IMR-90 (cell line): ENCODE data around the gene COX4I1.

Source experiments
- BHLHE40 ChIP-seq: fragments of 150-350 bp; IDR thresholded peaks from 2 replicates; pipeline ENCODE4 v1.6.1; 2016; ENCODE audit warnings: mild to moderate bottlenecking, low read depth, low read length
- CEBPB ChIP-seq: IDR thresholded peaks from 2 replicates; pipeline ENCODE4 v1.6.1; 2012; ENCODE audit warnings: low read depth, low read length, improper control_type of control experiment
- FOS ChIP-seq: fragments of 150-350 bp; IDR thresholded peaks from 2 replicates; pipeline ENCODE4 v1.6.1; 2016; ENCODE audit warnings: low read depth, low read length
- MAFK ChIP-seq: IDR thresholded peaks from 2 replicates; pipeline ENCODE4 v1.6.1; 2012; ENCODE audit warnings: low read depth, low read length, improper control_type of control experiment
- MAZ ChIP-seq: IDR thresholded peaks from 2 replicates; pipeline ENCODE4 v1.6.1; 2012; ENCODE audit warnings: low read depth, mild to moderate bottlenecking, low read length, improper control_type of control experiment, moderate library complexity, borderline replicate concordance
- MXI1 ChIP-seq: IDR thresholded peaks from 2 replicates; pipeline ENCODE4 v1.6.1; 2012; ENCODE audit warnings: low read depth, mild to moderate bottlenecking, low read length, moderate library complexity, borderline replicate concordance
- POLR2A ChIP-seq: IDR thresholded peaks from 2 replicates; pipeline ENCODE4 v1.6.1; 2012; ENCODE audit warnings: mild to moderate bottlenecking, low read depth, low read length
- RAD21 ChIP-seq: IDR thresholded peaks from 2 replicates; pipeline ENCODE4 v1.6.1; 2012; ENCODE audit warnings: low read length, improper control_type of control experiment
- RCOR1 ChIP-seq: IDR thresholded peaks from 2 replicates; pipeline ENCODE4 v1.6.1; 2012; ENCODE audit warnings: mild to moderate bottlenecking, low read length, improper control_type of control experiment; ENCODE audit not compliant: insufficient replicate concordance
- RFX5 ChIP-seq: IDR thresholded peaks from 2 replicates; pipeline ENCODE4 v1.8.0; 2012; ENCODE audit warnings: low read depth, mild to moderate bottlenecking, low read length, moderate library complexity
- TF ChIP-seq, protein P1 (sequence below): conservative IDR thresholded peaks from 2 replicates; pipeline ENCODE4 v1.5.1; 2012; ENCODE audit warnings: mild to moderate bottlenecking, low read depth, low read length, improper control_type of control experiment
- TF ChIP-seq, protein P2 (sequence below): fragments of 150-350 bp; IDR thresholded peaks from 2 replicates; pipeline ENCODE4 v1.6.1; 2016; ENCODE audit warnings: low read depth, mild to moderate bottlenecking, low read length, moderate library complexity, borderline replicate concordance
- TF ChIP-seq, protein P3 (sequence below): fragments of 150-350 bp; IDR thresholded peaks from 2 replicates; pipeline ENCODE4 v1.6.1; 2017; ENCODE audit warnings: mild to moderate bottlenecking, antibody characterized with exemption, low read length, low read depth

DNA sequence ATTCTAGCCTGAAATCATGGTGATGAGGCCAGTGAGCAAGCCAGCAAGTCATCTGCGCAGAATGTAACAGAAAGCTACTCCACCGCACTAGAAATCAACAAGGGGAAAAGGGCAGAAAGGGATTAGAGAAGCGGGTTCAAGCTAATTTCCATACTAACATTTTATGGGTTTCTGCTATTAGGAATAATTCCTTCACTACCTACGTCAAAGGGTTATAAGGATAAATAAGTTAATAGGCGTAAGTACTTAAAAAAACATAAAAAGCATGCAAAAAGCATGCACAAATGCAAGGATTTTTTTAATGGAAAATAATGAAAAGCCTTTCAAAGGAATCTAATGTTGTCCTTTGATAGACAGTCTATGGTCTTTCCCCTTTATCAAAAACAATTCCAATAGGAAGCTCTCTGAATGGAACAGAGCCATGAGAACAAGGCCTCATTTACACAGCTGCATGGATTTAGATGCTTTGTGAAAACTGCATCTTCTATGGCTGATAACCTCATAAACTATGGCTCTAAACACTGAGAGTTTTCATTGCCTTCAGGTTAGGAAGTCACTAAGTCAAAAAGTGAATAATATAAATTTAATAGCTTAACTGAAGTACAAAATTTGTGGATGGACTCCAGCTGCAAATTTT is 5.7 kb upstream of the COX4I1 start:
- TF ChIP-seq, protein P1, sequence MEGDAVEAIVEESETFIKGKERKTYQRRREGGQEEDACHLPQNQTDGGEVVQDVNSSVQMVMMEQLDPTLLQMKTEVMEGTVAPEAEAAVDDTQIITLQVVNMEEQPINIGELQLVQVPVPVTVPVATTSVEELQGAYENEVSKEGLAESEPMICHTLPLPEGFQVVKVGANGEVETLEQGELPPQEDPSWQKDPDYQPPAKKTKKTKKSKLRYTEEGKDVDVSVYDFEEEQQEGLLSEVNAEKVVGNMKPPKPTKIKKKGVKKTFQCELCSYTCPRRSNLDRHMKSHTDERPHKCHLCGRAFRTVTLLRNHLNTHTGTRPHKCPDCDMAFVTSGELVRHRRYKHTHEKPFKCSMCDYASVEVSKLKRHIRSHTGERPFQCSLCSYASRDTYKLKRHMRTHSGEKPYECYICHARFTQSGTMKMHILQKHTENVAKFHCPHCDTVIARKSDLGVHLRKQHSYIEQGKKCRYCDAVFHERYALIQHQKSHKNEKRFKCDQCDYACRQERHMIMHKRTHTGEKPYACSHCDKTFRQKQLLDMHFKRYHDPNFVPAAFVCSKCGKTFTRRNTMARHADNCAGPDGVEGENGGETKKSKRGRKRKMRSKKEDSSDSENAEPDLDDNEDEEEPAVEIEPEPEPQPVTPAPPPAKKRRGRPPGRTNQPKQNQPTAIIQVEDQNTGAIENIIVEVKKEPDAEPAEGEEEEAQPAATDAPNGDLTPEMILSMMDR, result no peak
- TF ChIP-seq POLR2A (no peak), MAFK (no peak), RCOR1 (no peak), MXI1 (no peak), MAZ (no peak), RAD21 (no peak), RFX5 (no peak), CEBPB (no peak), FOS (no peak), BHLHE40 (no peak)
- TF ChIP-seq, protein P2, sequence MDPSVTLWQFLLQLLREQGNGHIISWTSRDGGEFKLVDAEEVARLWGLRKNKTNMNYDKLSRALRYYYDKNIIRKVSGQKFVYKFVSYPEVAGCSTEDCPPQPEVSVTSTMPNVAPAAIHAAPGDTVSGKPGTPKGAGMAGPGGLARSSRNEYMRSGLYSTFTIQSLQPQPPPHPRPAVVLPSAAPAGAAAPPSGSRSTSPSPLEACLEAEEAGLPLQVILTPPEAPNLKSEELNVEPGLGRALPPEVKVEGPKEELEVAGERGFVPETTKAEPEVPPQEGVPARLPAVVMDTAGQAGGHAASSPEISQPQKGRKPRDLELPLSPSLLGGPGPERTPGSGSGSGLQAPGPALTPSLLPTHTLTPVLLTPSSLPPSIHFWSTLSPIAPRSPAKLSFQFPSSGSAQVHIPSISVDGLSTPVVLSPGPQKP, result no peak
- TF ChIP-seq, protein P3, sequence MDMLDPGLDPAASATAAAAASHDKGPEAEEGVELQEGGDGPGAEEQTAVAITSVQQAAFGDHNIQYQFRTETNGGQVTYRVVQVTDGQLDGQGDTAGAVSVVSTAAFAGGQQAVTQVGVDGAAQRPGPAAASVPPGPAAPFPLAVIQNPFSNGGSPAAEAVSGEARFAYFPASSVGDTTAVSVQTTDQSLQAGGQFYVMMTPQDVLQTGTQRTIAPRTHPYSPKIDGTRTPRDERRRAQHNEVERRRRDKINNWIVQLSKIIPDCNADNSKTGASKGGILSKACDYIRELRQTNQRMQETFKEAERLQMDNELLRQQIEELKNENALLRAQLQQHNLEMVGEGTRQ, result no peak
